Measurements from ENCODE around the gene BDKRB1. TPM values are rescaled to one million over a fixed set of nuclear protein-coding genes. Genes with fewer than 3 reads are reported as not detected.
A peak's percentile ranks its signal among the peaks of the same experiment; 100 is the strongest.

Gene BDKRB1
- polyA plus RNA-seq, 1 experiment, result 160 TPM

DNA sequence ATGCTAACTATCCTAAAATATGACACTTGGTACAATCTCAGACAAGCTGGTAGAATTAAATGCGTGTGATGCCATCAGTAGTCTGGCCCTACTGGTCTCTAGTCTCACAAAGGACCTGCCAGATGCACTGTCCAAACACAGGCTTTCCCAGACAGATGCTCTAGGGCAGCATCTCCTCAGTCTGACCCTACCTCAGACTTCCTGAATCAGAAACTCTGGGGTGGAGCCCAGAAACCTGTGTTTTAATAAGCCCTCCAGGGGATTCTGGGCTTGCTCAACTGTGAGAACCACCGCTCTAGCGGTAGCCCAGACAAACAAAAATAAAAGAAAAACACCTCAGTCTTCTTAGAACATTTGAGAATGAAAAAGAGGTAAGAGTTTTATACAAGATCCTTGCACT is 48.0 kb downstream of the BDKRB1 start:
- ChIA-PET CTCF (interaction anchor here (0.6 to 1.1 kb wide), 2 partner anchors 203 to 236 kb away, joined by 4 to 7 read pairs; no protein-coding TSS in a partner anchor), POLR2A (interaction anchor here (0.7 kb wide), 1 partner anchor 312 kb away, joined by 4 read pairs; no protein-coding TSS in a partner anchor)
- no peak for DNase-seq (ENCODE audit: low read depth, low spot score)
- Histone ChIP-seq H3K27ac (ENCODE audit: low read depth, low read length) (no peak overlapping the region), H3K27me3 (ENCODE audit: control insufficient read depth, insufficient read depth, low read length) (no peaks in the 10 kb centered on the region), H3K4me3 (ENCODE audit: low read depth, low read length) (no peak overlapping the region), H3K9me3 (ENCODE audit: control insufficient read depth, insufficient read depth, low read length) (no peaks in the 10 kb centered on the region)
- TF ChIP-seq, protein P1, sequence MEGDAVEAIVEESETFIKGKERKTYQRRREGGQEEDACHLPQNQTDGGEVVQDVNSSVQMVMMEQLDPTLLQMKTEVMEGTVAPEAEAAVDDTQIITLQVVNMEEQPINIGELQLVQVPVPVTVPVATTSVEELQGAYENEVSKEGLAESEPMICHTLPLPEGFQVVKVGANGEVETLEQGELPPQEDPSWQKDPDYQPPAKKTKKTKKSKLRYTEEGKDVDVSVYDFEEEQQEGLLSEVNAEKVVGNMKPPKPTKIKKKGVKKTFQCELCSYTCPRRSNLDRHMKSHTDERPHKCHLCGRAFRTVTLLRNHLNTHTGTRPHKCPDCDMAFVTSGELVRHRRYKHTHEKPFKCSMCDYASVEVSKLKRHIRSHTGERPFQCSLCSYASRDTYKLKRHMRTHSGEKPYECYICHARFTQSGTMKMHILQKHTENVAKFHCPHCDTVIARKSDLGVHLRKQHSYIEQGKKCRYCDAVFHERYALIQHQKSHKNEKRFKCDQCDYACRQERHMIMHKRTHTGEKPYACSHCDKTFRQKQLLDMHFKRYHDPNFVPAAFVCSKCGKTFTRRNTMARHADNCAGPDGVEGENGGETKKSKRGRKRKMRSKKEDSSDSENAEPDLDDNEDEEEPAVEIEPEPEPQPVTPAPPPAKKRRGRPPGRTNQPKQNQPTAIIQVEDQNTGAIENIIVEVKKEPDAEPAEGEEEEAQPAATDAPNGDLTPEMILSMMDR (IDR thresholded peaks at IDR 0.05; ENCODE audit: low read depth, low read length), result no peak

DNA sequence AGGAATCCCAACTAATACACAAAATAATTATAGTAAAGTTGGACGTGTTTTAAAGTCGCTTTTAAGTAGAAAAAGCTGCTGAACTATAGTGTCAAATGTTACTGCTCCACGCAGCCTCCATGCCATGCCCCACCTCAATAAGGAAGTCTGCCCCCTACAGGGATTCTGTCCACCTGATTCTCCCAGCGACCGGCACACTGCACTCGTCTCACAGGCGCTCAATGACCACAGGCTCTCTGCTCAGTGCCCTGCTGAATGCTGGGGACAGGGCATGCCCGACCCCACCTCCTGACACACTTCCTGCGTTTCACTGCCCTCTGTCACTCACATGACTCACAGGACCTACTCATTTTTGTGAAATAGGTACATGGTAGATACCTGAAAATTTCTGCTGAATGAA is 48.9 kb downstream of the BDKRB1 start:
- no peaks in the 10 kb centered on the region for H3K9me3 ChIP-seq (ENCODE audit: control insufficient read depth, insufficient read depth, low read length)
- no peak for DNase-seq (ENCODE audit: low read depth, low spot score)
- H3K27ac ChIP-seq (ENCODE audit: low read depth, low read length), result no peak overlapping the region
- H3K27me3 ChIP-seq (ENCODE audit: control insufficient read depth, insufficient read depth, low read length), result no peaks in the 10 kb centered on the region
- CTCF ChIA-PET, result interaction anchor here (0.6 to 1.1 kb wide), 2 partner anchors 204 to 448 kb away, joined by 4 to 7 read pairs; no protein-coding TSS in a partner anchor
- TF ChIP-seq, protein P1 (IDR thresholded peaks at IDR 0.05; ENCODE audit: low read depth, low read length), result peak; percentile 20; the same call in 1 of the 2 replicates
- H3K4me3 ChIP-seq (ENCODE audit: low read depth, low read length), result no peak overlapping the region
- POLR2A ChIA-PET, result no interaction called here

DNA sequence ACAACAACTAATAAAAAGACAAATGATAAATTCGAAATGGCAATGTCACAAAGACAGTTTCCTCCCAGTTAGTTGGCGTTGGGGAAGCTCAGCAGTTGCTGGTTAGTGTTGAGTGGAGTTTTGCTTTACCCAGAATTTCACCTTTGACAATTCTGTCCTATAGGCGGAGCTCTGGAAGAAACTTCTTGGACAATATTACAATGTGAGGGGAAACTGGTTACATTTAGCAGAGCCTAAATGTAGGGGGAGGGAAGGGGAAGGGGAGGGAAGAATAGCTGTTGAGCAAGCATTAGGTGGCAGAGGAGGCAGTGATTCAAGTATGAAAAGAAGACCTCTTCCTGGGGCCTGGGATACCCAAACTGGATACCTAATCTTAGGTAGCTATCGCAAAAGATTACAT is 51.4 kb downstream of the BDKRB1 start:
- POLR2A ChIA-PET, result no interaction called here
- DNase-seq (ENCODE audit: low read depth, low spot score), result no peak
- CTCF ChIA-PET, result interaction anchor here (0.5 to 2.4 kb wide), 5 partner anchors 10 to 1125 kb away, joined by 3 to 33 read pairs (median 6); no protein-coding TSS in a partner anchor
- Histone ChIP-seq H3K27ac (ENCODE audit: low read depth, low read length) (no peak overlapping the region), H3K4me3 (ENCODE audit: low read depth, low read length) (no peak overlapping the region), H3K27me3 (ENCODE audit: control insufficient read depth, insufficient read depth, low read length) (no peaks in the 10 kb centered on the region), H3K9me3 (ENCODE audit: control insufficient read depth, insufficient read depth, low read length) (no peaks in the 10 kb centered on the region)
- TF ChIP-seq, protein P1 (IDR thresholded peaks at IDR 0.05; ENCODE audit: low read depth, low read length), result no peak

DNA sequence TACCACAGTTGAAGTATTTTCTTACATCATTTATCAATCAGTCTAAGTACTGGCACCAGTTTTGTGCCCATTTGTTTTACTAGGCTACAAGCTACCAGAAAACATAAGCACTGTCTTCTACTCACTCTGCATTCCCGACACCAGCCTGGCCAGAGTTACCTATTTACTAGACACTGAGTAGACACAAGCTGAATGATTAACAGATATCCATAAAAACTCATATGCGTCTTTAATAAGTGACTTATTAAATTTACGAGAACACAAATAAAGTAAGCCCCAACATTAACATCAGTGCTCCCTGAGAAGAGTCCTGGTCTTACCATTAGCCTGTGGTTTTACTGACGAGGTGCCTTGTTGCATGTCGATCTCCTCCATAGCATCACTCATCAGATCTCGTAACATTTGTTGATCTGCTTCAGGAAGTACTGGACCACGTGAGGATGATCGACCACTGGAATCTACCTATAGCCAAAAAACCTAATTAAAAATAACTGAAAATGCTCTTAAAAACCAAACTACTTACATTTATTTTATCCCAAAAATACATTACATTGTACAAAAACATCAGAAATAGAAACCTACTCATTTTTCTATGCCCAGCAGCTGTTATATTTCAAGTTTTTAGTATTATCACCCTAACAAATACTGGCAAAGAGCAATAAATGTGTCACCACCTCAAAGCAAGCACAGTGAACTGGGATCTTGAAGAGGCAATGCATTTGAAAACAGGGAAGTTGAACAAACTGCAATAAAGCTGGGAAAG is 53.3 kb downstream of the BDKRB1 start:
- H3K4me3 ChIP-seq (ENCODE audit: low read depth, low read length), result no peak overlapping the region
- ChIA-PET POLR2A (no interaction called here), CTCF (interaction anchor here (0.9 to 2.7 kb wide), 6 partner anchors 9 to 208 kb away, joined by 3 to 33 read pairs (median 4); no protein-coding TSS in a partner anchor)
- no peaks in the 10 kb centered on the region for H3K9me3 ChIP-seq (ENCODE audit: control insufficient read depth, insufficient read depth, low read length)
- no peak for DNase-seq (ENCODE audit: low read depth, low spot score)
- TF ChIP-seq, protein P1 (IDR thresholded peaks at IDR 0.05; ENCODE audit: low read depth, low read length), result no peak
- H3K27ac ChIP-seq (ENCODE audit: low read depth, low read length), result no peak overlapping the region
- no peaks in the 10 kb centered on the region for H3K27me3 ChIP-seq (ENCODE audit: control insufficient read depth, insufficient read depth, low read length)

DNA sequence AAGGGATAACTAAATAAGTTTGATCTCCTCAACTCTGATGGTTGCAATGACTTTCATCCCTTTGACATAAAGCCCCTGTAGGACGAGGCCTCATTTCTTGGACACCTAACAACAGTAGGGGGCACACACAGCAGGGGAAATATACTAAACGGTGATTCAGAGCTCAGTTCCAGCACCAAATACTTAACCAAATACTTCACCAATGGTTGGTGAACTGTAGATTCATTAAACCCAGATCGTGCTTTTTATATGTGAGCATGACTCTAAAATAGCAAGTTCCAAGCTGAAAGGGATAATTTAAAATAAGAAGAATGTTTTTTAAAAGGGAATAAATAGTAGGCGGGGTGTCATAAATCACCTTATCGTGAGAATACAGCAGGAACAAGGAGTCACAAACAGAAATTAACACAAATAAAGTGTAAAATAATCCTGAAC is 53.9 kb downstream of the BDKRB1 start:
- DNase-seq (ENCODE audit: low read depth, low spot score), result no peak
- Histone ChIP-seq H3K27ac (ENCODE audit: low read depth, low read length) (no peak overlapping the region), H3K27me3 (ENCODE audit: control insufficient read depth, insufficient read depth, low read length) (no peaks in the 10 kb centered on the region), H3K9me3 (ENCODE audit: control insufficient read depth, insufficient read depth, low read length) (no peaks in the 10 kb centered on the region), H3K4me3 (ENCODE audit: low read depth, low read length) (no peak overlapping the region)
- TF ChIP-seq, protein P1 (IDR thresholded peaks at IDR 0.05; ENCODE audit: low read depth, low read length), result peak; percentile 29
- ChIA-PET POLR2A (no interaction called here), CTCF (interaction anchor here (0.7 to 2.7 kb wide), 5 partner anchors 8 to 209 kb away, joined by 3 to 10 read pairs (median 4); no protein-coding TSS in a partner anchor)
